H1 (cell line): Measurements from ENCODE around the gene SMIM35.

Experiments
- ASH2L ChIP-seq: fragments of 200-600, 300-600 bp; sonication (generic); IDR thresholded peaks from one replicate; pipeline ENCODE4 v1.7.1; 2017; ENCODE audit warnings: low read length
- ATF3 ChIP-seq: IDR thresholded peaks from 2 replicates; pipeline ENCODE4 v1.6.1; 2011; ENCODE audit warnings: low read depth, mild to moderate bottlenecking, low read length; ENCODE audit not compliant: insufficient read depth
- CHD1 ChIP-seq: IDR thresholded peaks from 2 replicates; pipeline ENCODE4 v1.6.1; 2012; ENCODE audit warnings: low read depth, low read length, improper control_type of control experiment
- EP300 ChIP-seq, 2 experiments: IDR thresholded peaks; 1 replicate in 1 of 2; 2 replicates in 1 of 2; pipeline ENCODE4 v1.6.1; 2011 to 2012; ENCODE audit warnings: low read depth in 2 of 2, low read length in 2 of 2, mild to moderate bottlenecking in 2 of 2, borderline replicate concordance in 1 of 2, inconsistent platforms in 1 of 2, moderate library complexity in 1 of 2
- FOSL1 ChIP-seq: IDR thresholded peaks from 2 replicates; pipeline ENCODE4 v1.6.1; 2011; ENCODE audit warnings: mild to moderate bottlenecking, low read depth, low read length, moderate library complexity; ENCODE audit not compliant: insufficient read depth
- GTF2F1 ChIP-seq: IDR thresholded peaks from 2 replicates; pipeline ENCODE4 v1.6.1; 2012; ENCODE audit warnings: low read depth, low read length, improper control_type of control experiment, borderline replicate concordance
- POLR2A ChIP-seq, 2 experiments: IDR thresholded peaks; 1 replicate in 1 of 2; 2 replicates in 1 of 2; pipeline ENCODE4 v1.6.1; 2011; ENCODE audit warnings: low read depth in 2 of 2, low read length in 2 of 2, mild to moderate bottlenecking in 2 of 2; ENCODE audit errors: control extremely low read depth in 1 of 2
- RFX5 ChIP-seq: IDR thresholded peaks from 2 replicates; pipeline ENCODE4 v1.6.1; 2011; ENCODE audit warnings: low read depth, low read length, improper control_type of control experiment, borderline replicate concordance
- TAF1 ChIP-seq: IDR thresholded peaks from 2 replicates; pipeline ENCODE4 v1.6.1; 2011; ENCODE audit warnings: mild to moderate bottlenecking, low read depth, low read length
- TF ChIP-seq, protein P1 (sequence below), 3 experiments: IDR thresholded peaks; 1 replicate in 2 of 3; 2 replicates in 1 of 3; pipeline versions ENCODE4 v1.5.1 to v1.6.1; 2011; ENCODE audit warnings: low read length in 3 of 3, mild to moderate bottlenecking in 3 of 3, inconsistent platforms in 2 of 3, low read depth in 1 of 3, moderate library complexity in 1 of 3; ENCODE audit not compliant: insufficient read depth in 1 of 3; ENCODE audit errors: control extremely low read depth in 1 of 3

- TF ChIP-seq CHD1, result no peak
- no peak for TF ChIP-seq EP300 (IDR thresholded peaks at IDR 0.05; ENCODE audit: borderline replicate concordance in 1 of 2, low read depth in 2 of 2, low read length in 2 of 2)
- TF ChIP-seq, protein P1, sequence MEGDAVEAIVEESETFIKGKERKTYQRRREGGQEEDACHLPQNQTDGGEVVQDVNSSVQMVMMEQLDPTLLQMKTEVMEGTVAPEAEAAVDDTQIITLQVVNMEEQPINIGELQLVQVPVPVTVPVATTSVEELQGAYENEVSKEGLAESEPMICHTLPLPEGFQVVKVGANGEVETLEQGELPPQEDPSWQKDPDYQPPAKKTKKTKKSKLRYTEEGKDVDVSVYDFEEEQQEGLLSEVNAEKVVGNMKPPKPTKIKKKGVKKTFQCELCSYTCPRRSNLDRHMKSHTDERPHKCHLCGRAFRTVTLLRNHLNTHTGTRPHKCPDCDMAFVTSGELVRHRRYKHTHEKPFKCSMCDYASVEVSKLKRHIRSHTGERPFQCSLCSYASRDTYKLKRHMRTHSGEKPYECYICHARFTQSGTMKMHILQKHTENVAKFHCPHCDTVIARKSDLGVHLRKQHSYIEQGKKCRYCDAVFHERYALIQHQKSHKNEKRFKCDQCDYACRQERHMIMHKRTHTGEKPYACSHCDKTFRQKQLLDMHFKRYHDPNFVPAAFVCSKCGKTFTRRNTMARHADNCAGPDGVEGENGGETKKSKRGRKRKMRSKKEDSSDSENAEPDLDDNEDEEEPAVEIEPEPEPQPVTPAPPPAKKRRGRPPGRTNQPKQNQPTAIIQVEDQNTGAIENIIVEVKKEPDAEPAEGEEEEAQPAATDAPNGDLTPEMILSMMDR (IDR thresholded peaks at IDR 0.05; ENCODE audit: control extremely low read depth in 1 of 3, insufficient read depth in 1 of 3, low read depth in 1 of 3, low read length in 3 of 3), result no peak
- no peak for TF ChIP-seq TAF1
- TF ChIP-seq GTF2F1, result no peak
- no peak for TF ChIP-seq ASH2L
- TF ChIP-seq ATF3, result no peak
- no peak for TF ChIP-seq POLR2A (IDR thresholded peaks at IDR 0.05; ENCODE audit: control extremely low read depth in 1 of 2, low read depth in 2 of 2, low read length in 2 of 2)
- no peak for TF ChIP-seq RFX5
- no peak for TF ChIP-seq FOSL1
Measured at GRCh38 chr11:117980720-117981119, 106.0 kb downstream of the SMIM35 start.
